Tibial artery (tissue), 4 donors: ENCODE data around the gene MAGEB3.

ENCODE experiments used
- DNase-seq, 2 donors: peaks; one replicate each; pipeline ENCODE4 v3.0.0-alpha.2; 2019
- H3K27ac ChIP-seq, 2 donors: fragments of 200-600 bp; sonication (generic) in 1 of 2; 1 replicate in 1 of 2; 2 replicates in 1 of 2; pipeline ENCODE4 v1.5.1; 2018 to 2019; ENCODE audit warnings: mild to moderate bottlenecking in 1 of 2
- H3K27me3 ChIP-seq, 2 donors: fragments of 200-600 bp; sonication (generic) in 1 of 2; one replicate each; pipeline versions ENCODE4 v1.5.1 to v1.6.0; 2016 to 2019
- H3K36me3 ChIP-seq, 3 donors: fragments of 200-600 bp; sonication (generic) in 2 of 3; one replicate each; pipeline ENCODE4 v1.5.1; 2016 to 2019; ENCODE audit warnings: mild to moderate bottlenecking in 2 of 3
- H3K4me1 ChIP-seq, 4 donors: fragments of 200-600 bp; sonication (generic) in 2 of 4; 1 replicate in 3 of 4; 2 replicates in 1 of 4; pipeline ENCODE4 v1.5.1; 2016 to 2019
- H3K4me3 ChIP-seq, 2 donors: fragments of 200-600 bp; sonication (generic) in 1 of 2; 1 replicate in 1 of 2; 2 replicates in 1 of 2; pipeline ENCODE4 v1.5.1; 2018 to 2019; ENCODE audit warnings: mild to moderate bottlenecking in 2 of 2
- H3K9me3 ChIP-seq, 3 donors: fragments of 200-600 bp; sonication (generic) in 1 of 3; one replicate each; pipeline ENCODE4 v1.5.1; 2016 to 2019
- intact Hi-C: fragments of 100-400 bp; cut with DNase I; formaldehyde crosslinking; loops from one replicate; pipeline ENCODE4 v1.15.0; 2023; ENCODE audit warnings: low total_unique reads
- TF ChIP-seq, protein P1 (sequence below), 2 experiments: fragments of 200-600 bp in 1 of 2; fragments of 450-650 bp in 1 of 2; IDR thresholded peaks; one replicate each; pipeline ENCODE4 v1.5.1; 2017 to 2019; ENCODE audit warnings: antibody characterized with exemption in 2 of 2, mild to moderate bottlenecking in 1 of 2, moderate library complexity in 1 of 2

MAGEB3 gene

GRCh38 chrX:30212172-30212571 lies 18.3 kb upstream of the MAGEB3 start:
- Histone ChIP-seq H3K9me3 (no peaks in the 10 kb centered on the region), H3K27me3 (no peaks in the 10 kb centered on the region), H3K27ac (no peak overlapping the region), H3K4me3 (no peak overlapping the region), H3K4me1 (no peaks in the 10 kb centered on the region), H3K36me3 (no peaks in the 10 kb centered on the region)
- no peak for DNase-seq
- intact Hi-C loops: no loop called here
- TF ChIP-seq, protein P1, sequence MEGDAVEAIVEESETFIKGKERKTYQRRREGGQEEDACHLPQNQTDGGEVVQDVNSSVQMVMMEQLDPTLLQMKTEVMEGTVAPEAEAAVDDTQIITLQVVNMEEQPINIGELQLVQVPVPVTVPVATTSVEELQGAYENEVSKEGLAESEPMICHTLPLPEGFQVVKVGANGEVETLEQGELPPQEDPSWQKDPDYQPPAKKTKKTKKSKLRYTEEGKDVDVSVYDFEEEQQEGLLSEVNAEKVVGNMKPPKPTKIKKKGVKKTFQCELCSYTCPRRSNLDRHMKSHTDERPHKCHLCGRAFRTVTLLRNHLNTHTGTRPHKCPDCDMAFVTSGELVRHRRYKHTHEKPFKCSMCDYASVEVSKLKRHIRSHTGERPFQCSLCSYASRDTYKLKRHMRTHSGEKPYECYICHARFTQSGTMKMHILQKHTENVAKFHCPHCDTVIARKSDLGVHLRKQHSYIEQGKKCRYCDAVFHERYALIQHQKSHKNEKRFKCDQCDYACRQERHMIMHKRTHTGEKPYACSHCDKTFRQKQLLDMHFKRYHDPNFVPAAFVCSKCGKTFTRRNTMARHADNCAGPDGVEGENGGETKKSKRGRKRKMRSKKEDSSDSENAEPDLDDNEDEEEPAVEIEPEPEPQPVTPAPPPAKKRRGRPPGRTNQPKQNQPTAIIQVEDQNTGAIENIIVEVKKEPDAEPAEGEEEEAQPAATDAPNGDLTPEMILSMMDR (IDR thresholded peaks at IDR 0.05): no peak

- no peaks in the 10 kb centered on the region for H3K4me1 ChIP-seq
- no peaks in the 10 kb centered on the region for H3K27me3 ChIP-seq
- no peak for DNase-seq
- intact Hi-C loops: no loop called here
- no peak within 1 kb of the TSS for H3K4me3 ChIP-seq
- H3K36me3 ChIP-seq: no peaks in the 10 kb centered on the region
- no peak within 1 kb of the TSS for H3K27ac ChIP-seq
- TF ChIP-seq, protein P1 (IDR thresholded peaks at IDR 0.05): no peak
- H3K9me3 ChIP-seq: no peaks in the 10 kb centered on the region
Observed at GRCh38 chrX:30215357-30215843, 15.1 kb upstream of the MAGEB3 start, which contains the start of gene MAGEB2. TSS of gene MAGEB2 (plus strand) at chrX:30215563. CDS start at chrX:30218581, 3,018 bp downstream.

GRCh38 chrX:30217465-30217864 lies 13.0 kb upstream of the MAGEB3 start:
- Histone ChIP-seq H3K27ac (no peak overlapping the region), H3K36me3 (no peaks in the 10 kb centered on the region), H3K4me1 (no peaks in the 10 kb centered on the region), H3K4me3 (no peak overlapping the region), H3K9me3 (no peaks in the 10 kb centered on the region), H3K27me3 (no peaks in the 10 kb centered on the region)
- intact Hi-C loops: no loop called here
- no peak for DNase-seq
- TF ChIP-seq, protein P1 (IDR thresholded peaks at IDR 0.05): no peak

DNA sequence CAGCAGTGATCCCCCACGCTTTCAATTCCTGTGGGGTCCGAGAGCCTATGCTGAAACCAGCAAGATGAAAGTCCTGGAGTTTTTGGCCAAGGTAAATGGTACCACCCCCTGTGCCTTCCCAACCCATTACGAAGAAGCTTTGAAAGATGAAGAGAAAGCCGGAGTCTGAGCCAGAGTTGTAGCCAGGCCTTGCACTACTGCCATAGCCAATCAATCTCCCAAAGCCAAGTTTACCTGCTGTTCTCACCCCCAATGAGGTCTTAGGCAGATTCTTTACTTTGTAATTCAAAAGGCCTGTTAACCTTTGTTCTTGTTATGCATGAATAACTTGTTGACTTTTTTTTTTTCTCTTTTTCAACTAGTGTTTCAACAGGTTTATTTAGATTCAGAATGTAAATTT lies 11.1 kb upstream of the MAGEB3 start:
- intact Hi-C loops: no loop called here
- DNase-seq: no peak
- Histone ChIP-seq H3K9me3 (no peaks in the 10 kb centered on the region), H3K4me1 (no peaks in the 10 kb centered on the region), H3K27me3 (no peaks in the 10 kb centered on the region), H3K27ac (no peak overlapping the region), H3K4me3 (no peak overlapping the region), H3K36me3 (no peaks in the 10 kb centered on the region)
- TF ChIP-seq, protein P1 (IDR thresholded peaks at IDR 0.05): no peak

DNA sequence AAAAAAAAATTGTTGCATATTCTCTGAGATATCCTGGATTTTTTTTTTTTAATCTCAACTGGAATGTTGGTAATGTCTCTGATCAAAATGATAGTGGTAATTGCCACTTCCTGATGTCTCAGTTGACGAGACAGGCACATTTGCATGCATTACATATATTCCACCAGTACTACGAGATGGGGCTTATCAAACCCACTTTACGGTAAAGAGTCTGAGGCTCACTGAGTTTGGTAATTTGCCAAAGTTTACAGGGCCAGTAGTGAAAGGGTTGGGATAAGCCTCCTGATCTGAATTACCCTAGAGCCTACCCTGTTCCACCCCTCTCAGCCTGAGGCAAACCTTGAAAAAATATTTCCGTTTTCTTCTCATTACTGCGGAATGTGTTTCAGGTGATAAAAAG lies 9.8 kb upstream of the MAGEB3 start:
- TF ChIP-seq, protein P1 (IDR thresholded peaks at IDR 0.05): no peak
- intact Hi-C loops: no loop called here
- no peaks in the 10 kb centered on the region for H3K27me3 ChIP-seq
- H3K4me3 ChIP-seq: no peak overlapping the region
- no peak overlapping the region for H3K27ac ChIP-seq
- no peak for DNase-seq
- H3K4me1 ChIP-seq: no peaks in the 10 kb centered on the region
- no peaks in the 10 kb centered on the region for H3K36me3 ChIP-seq
- H3K9me3 ChIP-seq: no peaks in the 10 kb centered on the region

GRCh38 chrX:30224536-30224935 lies 5.9 kb upstream of the MAGEB3 start:
- Histone ChIP-seq H3K4me1 (no peaks in the 10 kb centered on the region), H3K4me3 (no peak overlapping the region), H3K36me3 (no peaks in the 10 kb centered on the region), H3K9me3 (no peaks in the 10 kb centered on the region), H3K27me3 (no peaks in the 10 kb centered on the region), H3K27ac (no peak overlapping the region)
- intact Hi-C loops: no loop called here
- no peak for DNase-seq
- TF ChIP-seq, protein P1 (IDR thresholded peaks at IDR 0.05): no peak
